Activated T-cell treated with anti-CD3 and anti-CD28 coated beads, Interleukin-2, amount 50 U/mL, for 24 hours (primary cell): ENCODE results near the gene NNT.

Source experiments
- DNase-seq: peaks from one replicate; pipeline ENCODE4 v3.0.0-alpha.2; 2020
- H3K27ac Mint-ChIP-seq: 2 replicates; pipeline ENCODE4 v1.8.0; 2020; ENCODE audit warnings: mild to moderate bottlenecking, mixed read lengths
- H3K27me3 Mint-ChIP-seq: 2 replicates; pipeline ENCODE4 v1.8.0; 2020; ENCODE audit warnings: mixed read lengths
- H3K36me3 Mint-ChIP-seq: 2 replicates; pipeline ENCODE4 v1.8.0; 2020; ENCODE audit warnings: low read depth, mixed read lengths
- H3K4me1 Mint-ChIP-seq: 2 replicates; pipeline ENCODE4 v1.8.0; 2020; ENCODE audit warnings: low read depth, mixed read lengths
- H3K4me3 Mint-ChIP-seq: 2 replicates; pipeline ENCODE4 v1.8.0; 2020; ENCODE audit warnings: mild to moderate bottlenecking, moderate library complexity, mixed read lengths
- H3K9me3 Mint-ChIP-seq: 2 replicates; pipeline ENCODE4 v1.8.0; 2020; ENCODE audit warnings: mixed read lengths

NNT gene

GRCh38 chr5:43631182-43631910, 28.4 kb downstream of the NNT start:
- H3K4me1 Mint-ChIP-seq = peaks cover 18% of the 10 kb centered on the region
- DNase-seq = peak; percentile 46
- H3K27me3 Mint-ChIP-seq = no peaks in the 10 kb centered on the region
- H3K4me3 Mint-ChIP-seq = no peak overlapping the region
- peaks cover 81% of the 10 kb centered on the region for H3K36me3 Mint-ChIP-seq
- H3K9me3 Mint-ChIP-seq = no peaks in the 10 kb centered on the region
- H3K27ac Mint-ChIP-seq = peak overlapping the region; percentile 37

GRCh38 chr5:43634621-43635020, 31.6 kb downstream of the NNT start:
- H3K27ac Mint-ChIP-seq = no peak overlapping the region
- no peaks in the 10 kb centered on the region for H3K27me3 Mint-ChIP-seq
- H3K4me3 Mint-ChIP-seq = no peak overlapping the region
- H3K36me3 Mint-ChIP-seq = peaks cover 86% of the 10 kb centered on the region
- no peaks in the 10 kb centered on the region for H3K9me3 Mint-ChIP-seq
- no peak for DNase-seq
- H3K4me1 Mint-ChIP-seq = peaks cover 27% of the 10 kb centered on the region

- no peak for DNase-seq
- no peaks in the 10 kb centered on the region for H3K27me3 Mint-ChIP-seq
- no peak overlapping the region for H3K27ac Mint-ChIP-seq
- H3K4me1 Mint-ChIP-seq = peaks cover 28% of the 10 kb centered on the region
- H3K4me3 Mint-ChIP-seq = no peak overlapping the region
- peaks cover 86% of the 10 kb centered on the region for H3K36me3 Mint-ChIP-seq
- H3K9me3 Mint-ChIP-seq = no peaks in the 10 kb centered on the region
These were observed 32.4 kb downstream of the NNT start for GRCh38 chr5:43635374-43635773.

GRCh38 chr5:43636076-43636475, 33.1 kb downstream of the NNT start:
- no peaks in the 10 kb centered on the region for H3K9me3 Mint-ChIP-seq
- H3K4me3 Mint-ChIP-seq = no peak overlapping the region
- peaks cover 26% of the 10 kb centered on the region for H3K4me1 Mint-ChIP-seq
- peaks cover 83% of the 10 kb centered on the region for H3K36me3 Mint-ChIP-seq
- no peak overlapping the region for H3K27ac Mint-ChIP-seq
- H3K27me3 Mint-ChIP-seq = no peaks in the 10 kb centered on the region
- no peak for DNase-seq

GRCh38 chr5:43637416-43637815, 34.4 kb downstream of the NNT start:
- no peak overlapping the region for H3K4me3 Mint-ChIP-seq
- peaks cover 26% of the 10 kb centered on the region for H3K4me1 Mint-ChIP-seq
- peaks cover 81% of the 10 kb centered on the region for H3K36me3 Mint-ChIP-seq
- DNase-seq = no peak
- H3K27ac Mint-ChIP-seq = no peak overlapping the region
- no peaks in the 10 kb centered on the region for H3K9me3 Mint-ChIP-seq
- no peaks in the 10 kb centered on the region for H3K27me3 Mint-ChIP-seq

GRCh38 chr5:43638107-43638506, 35.1 kb downstream of the NNT start:
- H3K4me3 Mint-ChIP-seq = no peak overlapping the region
- no peaks in the 10 kb centered on the region for H3K27me3 Mint-ChIP-seq
- DNase-seq = no peak

GRCh38 chr5:43638546-43638945, 35.6 kb downstream of the NNT start:
- Mint-ChIP-seq H3K27me3 (no peaks in the 10 kb centered on the region), H3K4me3 (no peak overlapping the region), H3K27ac (no peak overlapping the region), H3K4me1 (peaks cover 27% of the 10 kb centered on the region), H3K36me3 (peaks cover 77% of the 10 kb centered on the region), H3K9me3 (no peaks in the 10 kb centered on the region)
- no peak for DNase-seq

More at GRCh38 chr5:43638107-43638506, 35.1 kb downstream of the NNT start:
- H3K4me1 Mint-ChIP-seq = peaks cover 27% of the 10 kb centered on the region
- peak overlapping the region; percentile 4 for H3K27ac Mint-ChIP-seq
- no peaks in the 10 kb centered on the region for H3K9me3 Mint-ChIP-seq
- peaks cover 78% of the 10 kb centered on the region for H3K36me3 Mint-ChIP-seq

GRCh38 chr5:43639566-43639965, 36.6 kb downstream of the NNT start:
- no peak for DNase-seq
- H3K4me3 Mint-ChIP-seq = no peak overlapping the region
- H3K36me3 Mint-ChIP-seq = peaks cover 77% of the 10 kb centered on the region
- H3K9me3 Mint-ChIP-seq = no peaks in the 10 kb centered on the region
- peaks cover 25% of the 10 kb centered on the region for H3K4me1 Mint-ChIP-seq
- H3K27me3 Mint-ChIP-seq = no peaks in the 10 kb centered on the region
- no peak overlapping the region for H3K27ac Mint-ChIP-seq

GRCh38 chr5:43642428-43642827, 39.4 kb downstream of the NNT start:
- Mint-ChIP-seq H3K27ac (no peak overlapping the region), H3K4me1 (peaks cover 22% of the 10 kb centered on the region)

GRCh38 chr5:43643327-43643726, 40.3 kb downstream of the NNT start:
- Mint-ChIP-seq H3K27ac (no peak overlapping the region), H3K27me3 (no peaks in the 10 kb centered on the region), H3K9me3 (no peaks in the 10 kb centered on the region), H3K4me1 (peaks cover 15% of the 10 kb centered on the region), H3K4me3 (no peak overlapping the region), H3K36me3 (peaks cover 69% of the 10 kb centered on the region)
- no peak for DNase-seq

More at GRCh38 chr5:43642428-43642827, 39.4 kb downstream of the NNT start:
- Mint-ChIP-seq H3K9me3 (no peaks in the 10 kb centered on the region), H3K4me3 (no peak overlapping the region), H3K36me3 (peaks cover 70% of the 10 kb centered on the region), H3K27me3 (no peaks in the 10 kb centered on the region)
- DNase-seq = no peak

GRCh38 chr5:43643750-43644149, 40.8 kb downstream of the NNT start:
- no peaks in the 10 kb centered on the region for H3K27me3 Mint-ChIP-seq
- no peak for DNase-seq
- H3K9me3 Mint-ChIP-seq = no peaks in the 10 kb centered on the region
- H3K4me1 Mint-ChIP-seq = peaks cover 13% of the 10 kb centered on the region
- peaks cover 72% of the 10 kb centered on the region for H3K36me3 Mint-ChIP-seq
- no peak overlapping the region for H3K4me3 Mint-ChIP-seq
- H3K27ac Mint-ChIP-seq = no peak overlapping the region

- Mint-ChIP-seq H3K36me3 (peaks cover 81% of the 10 kb centered on the region), H3K4me1 (peaks cover 4% of the 10 kb centered on the region), H3K9me3 (no peaks in the 10 kb centered on the region), H3K4me3 (no peak overlapping the region), H3K27ac (peak overlapping the region; percentile 18), H3K27me3 (no peaks in the 10 kb centered on the region)
- no peak for DNase-seq
These were observed 44.0 kb downstream of the NNT start for GRCh38 chr5:43646992-43647391.

GRCh38 chr5:43647789-43648188, 44.8 kb downstream of the NNT start:
- peaks cover 2% of the 10 kb centered on the region for H3K4me1 Mint-ChIP-seq
- H3K9me3 Mint-ChIP-seq = no peaks in the 10 kb centered on the region
- DNase-seq = no peak

GRCh38 chr5:43648499-43649124, 45.6 kb downstream of the NNT start:
- no peak for DNase-seq
- Mint-ChIP-seq H3K27ac (no peak overlapping the region), H3K4me3 (no peak overlapping the region), H3K27me3 (no peaks in the 10 kb centered on the region), H3K36me3 (peaks cover 84% of the 10 kb centered on the region), H3K4me1 (peaks cover 2% of the 10 kb centered on the region), H3K9me3 (no peaks in the 10 kb centered on the region)

More at GRCh38 chr5:43647789-43648188, 44.8 kb downstream of the NNT start:
- H3K27me3 Mint-ChIP-seq = no peaks in the 10 kb centered on the region
- no peak overlapping the region for H3K4me3 Mint-ChIP-seq
- H3K27ac Mint-ChIP-seq = no peak overlapping the region
- peaks cover 82% of the 10 kb centered on the region for H3K36me3 Mint-ChIP-seq

GRCh38 chr5:43649256-43649655, 46.3 kb downstream of the NNT start:
- peaks cover 2% of the 10 kb centered on the region for H3K4me1 Mint-ChIP-seq
- no peak overlapping the region for H3K4me3 Mint-ChIP-seq
- H3K36me3 Mint-ChIP-seq = peaks cover 82% of the 10 kb centered on the region
- H3K27ac Mint-ChIP-seq = no peak overlapping the region
- H3K9me3 Mint-ChIP-seq = no peaks in the 10 kb centered on the region
- no peaks in the 10 kb centered on the region for H3K27me3 Mint-ChIP-seq
- DNase-seq = no peak
